HG02970 (cell line): Measurements from ENCODE around the gene CITED1.
"Not testable (repeated sequence)": the region's sequence is repeated elsewhere in the genome, so short reads cannot be mapped to it uniquely, and the experiment has no call there.

Experiments used
- ATAC-seq: cut with Tn5 transposase; IDR thresholded peaks from one replicate; pipeline ENCODE4 v1.9.1; 2021; ENCODE audit warnings: mild to moderate bottlenecking, moderate library complexity, moderate number of reproducible peaks; ENCODE audit not compliant: unreplicated experiment, low FRiP score

CITED1 gene

GRCh38 chrX:72305286-72306084, at the start of gene CITED1:
Gene CITED1 (minus strand): TSS chrX:72305914. CDS start chrX:72302869, 3,045 bp downstream.
- no peak for ATAC-seq

- ATAC-seq = no peak
Observed at GRCh38 chrX:72352786-72353185, 47.1 kb upstream of the CITED1 start.

GRCh38 chrX:72351606-72352334, 46.1 kb upstream of the CITED1 start:
- ATAC-seq = no peak

GRCh38 chrX:72349190-72349589, 43.5 kb upstream of the CITED1 start:
- no peak for ATAC-seq

GRCh38 chrX:72348247-72348979, 42.7 kb upstream of the CITED1 start:
- no peak for ATAC-seq

GRCh38 chrX:72347366-72347765, 41.7 kb upstream of the CITED1 start:
- ATAC-seq = no peak

GRCh38 chrX:72346302-72346949, 40.7 kb upstream of the CITED1 start:
- ATAC-seq = no peak

- no peak for ATAC-seq
Observed at GRCh38 chrX:72340626-72341025, 34.9 kb upstream of the CITED1 start.

- no peak for ATAC-seq
Observed at GRCh38 chrX:72340041-72340440, 34.3 kb upstream of the CITED1 start.

- ATAC-seq = no peak
Observed at GRCh38 chrX:72330131-72330530, 24.4 kb upstream of the CITED1 start.

GRCh38 chrX:72326605-72327300, 21.0 kb upstream of the CITED1 start:
- ATAC-seq = no peak

- not testable (repeated sequence) for ATAC-seq
Observed at GRCh38 chrX:72319651-72320050, 13.9 kb upstream of the CITED1 start.

- no peak for ATAC-seq
Observed at GRCh38 chrX:72317139-72317538, 11.4 kb upstream of the CITED1 start.

GRCh38 chrX:72316408-72317110, 10.8 kb upstream of the CITED1 start:
- no peak for ATAC-seq

- no peak for ATAC-seq
Observed at GRCh38 chrX:72314881-72315280, 9.2 kb upstream of the CITED1 start.

- no peak for ATAC-seq
Observed at GRCh38 chrX:72313707-72314641, 8.3 kb upstream of the CITED1 start.

- no peak for ATAC-seq
Observed at GRCh38 chrX:72312311-72312940, 6.7 kb upstream of the CITED1 start.
